ENCODE measurements around the gene GFOD2. TPM values are rescaled to one million over a fixed set of nuclear protein-coding genes. Genes with fewer than 3 reads are reported as not detected.

The GFOD2 gene
- total and polyA plus RNA-seq, 2 donors (not counting 3 experiments of a cell fraction or from before 2014, with no cell fraction given) = 38.1 to 47.5 TPM

DNA sequence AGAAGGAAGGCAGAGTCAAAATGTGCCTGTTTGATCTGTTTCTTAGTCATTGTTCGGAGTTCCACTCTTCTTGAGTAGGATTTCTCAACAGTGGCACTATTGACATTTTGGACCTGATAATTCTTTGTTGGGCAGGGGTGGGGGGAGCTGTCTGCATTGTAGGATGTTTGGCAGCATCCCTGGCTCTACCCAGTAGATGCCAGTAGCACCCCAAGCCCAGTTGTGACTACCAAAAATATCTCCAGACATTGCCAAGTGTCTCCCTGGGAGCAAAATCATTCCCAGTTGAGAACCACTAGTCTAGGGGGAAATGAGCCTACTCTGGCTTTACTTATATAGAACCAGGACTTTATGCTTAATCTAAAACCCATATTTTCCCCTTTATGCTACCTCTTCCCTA lies 1.1 kb upstream of the GFOD2 start:
- Histone ChIP-seq H3K9ac (replicated peaks; ENCODE audit: extremely low read depth, insufficient read depth, low read length) (no peak overlapping the region), H3K79me2 (ENCODE audit: control insufficient read depth, insufficient read depth, low read length) (peaks cover 39% of the 10 kb centered on the region), H3K4me1 (ENCODE audit: control insufficient read depth, extremely low read depth, insufficient read depth, low read length) (peaks cover 23% of the 10 kb centered on the region), H4K20me1 (replicated peaks; ENCODE audit: control insufficient read depth, extremely low read depth, insufficient read depth, low read length) (peaks cover 7% of the 10 kb centered on the region), H3K4me3 (replicated peaks in 1 of 3; ENCODE audit: insufficient read depth in 1 of 3, low read depth in 1 of 3, low read length in 3 of 3) (peak overlapping the region in 1 of 3 experiments; percentile 93), H3K36me3 (ENCODE audit: control insufficient read depth in 2 of 2, extremely low read depth in 1 of 2, insufficient read depth in 2 of 2, low read length in 2 of 2) (peaks cover 2 to 10% of the 10 kb centered on the region in 2 experiments), H3K27ac (ENCODE audit: insufficient read depth, low read depth, low read length) (peak overlapping the region; percentile 81), H3K4me2 (ENCODE audit: insufficient read depth, low read length) (peak overlapping the region; percentile 87), H3K9me1 (replicated peaks; ENCODE audit: control insufficient read depth, extremely low read depth, insufficient read depth, low read length) (no peaks in the 10 kb centered on the region), H2AFZ (ENCODE audit: low read depth, low read length) (peak overlapping the region; percentile 59), H3K9me3 (replicated peaks; ENCODE audit: control insufficient read depth, insufficient read depth, low read length) (no peaks in the 10 kb centered on the region), H3K27me3 (ENCODE audit: control insufficient read depth in 2 of 2, insufficient read depth in 2 of 2, low read length in 2 of 2) (no peaks in the 10 kb centered on the region)
- BruUV-seq (replicated peaks) = no TSS peak
- DNase-seq (ENCODE audit: low read depth, low spot score) (no peak), FAIRE-seq (no peak)
- CTCF ChIA-PET = interaction anchor here (1.2 to 3.7 kb wide), 5 partner anchors 10 to 199 kb away, joined by 3 to 28 read pairs (median 5); no protein-coding TSS in a partner anchor
- dilution Hi-C loops (cut with MboI; ENCODE audit: extremely low pct_ligation_motif_present, low sequenced_read_pairs) (no loop called here), intact Hi-C loops (cut with micrococcal nuclease) (no loop called here)
- TF ChIP-seq POLR2AphosphoS5 (IDR thresholded peaks at IDR 0.05; ENCODE audit: insufficient read depth, low read depth, low read length) = no peak
- TF ChIP-seq EZH2 (IDR thresholded peaks at IDR 0.05; ENCODE audit: borderline replicate concordance, low read depth, low read length, severe bottlenecking) = no peak
- TF ChIP-seq GATA2 (IDR thresholded peaks at IDR 0.05; ENCODE audit: insufficient read depth, insufficient read length, low read depth, low read length) = no peak
- TF ChIP-seq POLR2A (IDR thresholded peaks at IDR 0.05; ENCODE audit: low read depth, low read length) = no peak
- no peak for TF ChIP-seq FOS (IDR thresholded peaks at IDR 0.05; ENCODE audit: borderline replicate concordance, insufficient read depth, low read length)
- POLR2A ChIA-PET = no interaction called here

DNA sequence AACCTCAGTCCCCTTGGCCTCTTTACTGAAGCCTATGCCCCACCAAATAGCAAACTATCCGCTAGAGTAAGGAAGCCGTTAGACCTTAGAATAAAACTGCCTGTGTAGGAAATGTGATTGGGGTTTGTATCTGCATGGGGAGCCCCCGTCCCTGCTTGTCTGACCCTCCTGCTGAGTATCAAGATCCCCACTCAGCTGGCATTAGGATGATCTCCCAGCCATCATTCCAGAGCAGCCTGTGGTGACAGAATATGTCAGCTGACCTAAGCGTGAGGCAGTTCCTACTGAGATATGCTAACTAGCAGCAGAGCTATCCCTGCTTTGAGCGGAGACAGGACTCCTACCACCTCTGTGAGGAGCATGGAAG lies 645 bp upstream of the GFOD2 start:
- Histone ChIP-seq H3K79me2 (ENCODE audit: control insufficient read depth, insufficient read depth, low read length) (peaks cover 43% of the 10 kb centered on the region), H3K9me3 (replicated peaks; ENCODE audit: control insufficient read depth, insufficient read depth, low read length) (no peaks in the 10 kb centered on the region), H2AFZ (ENCODE audit: low read depth, low read length) (peak overlapping the region; percentile 59), H3K9ac (replicated peaks; ENCODE audit: extremely low read depth, insufficient read depth, low read length) (peak overlapping the region; percentile 74), H3K4me1 (ENCODE audit: control insufficient read depth, extremely low read depth, insufficient read depth, low read length) (peaks cover 23% of the 10 kb centered on the region), H3K36me3 (ENCODE audit: control insufficient read depth in 2 of 2, extremely low read depth in 1 of 2, insufficient read depth in 2 of 2, low read length in 2 of 2) (peaks cover 2 to 8% of the 10 kb centered on the region in 2 experiments), H3K27me3 (ENCODE audit: control insufficient read depth in 2 of 2, insufficient read depth in 2 of 2, low read length in 2 of 2) (no peaks in the 10 kb centered on the region), H3K27ac (ENCODE audit: insufficient read depth, low read depth, low read length) (peak overlapping the region; percentile 81), H4K20me1 (replicated peaks; ENCODE audit: control insufficient read depth, extremely low read depth, insufficient read depth, low read length) (peaks cover 8% of the 10 kb centered on the region), H3K9me1 (replicated peaks; ENCODE audit: control insufficient read depth, extremely low read depth, insufficient read depth, low read length) (no peaks in the 10 kb centered on the region), H3K4me2 (ENCODE audit: insufficient read depth, low read length) (peak overlapping the region; percentile 87), H3K4me3 (replicated peaks in 1 of 3; ENCODE audit: insufficient read depth in 1 of 3, low read depth in 1 of 3, low read length in 3 of 3) (peak overlapping the region; percentile 17 to 93 (median 91))
- TF ChIP-seq, protein P1, sequence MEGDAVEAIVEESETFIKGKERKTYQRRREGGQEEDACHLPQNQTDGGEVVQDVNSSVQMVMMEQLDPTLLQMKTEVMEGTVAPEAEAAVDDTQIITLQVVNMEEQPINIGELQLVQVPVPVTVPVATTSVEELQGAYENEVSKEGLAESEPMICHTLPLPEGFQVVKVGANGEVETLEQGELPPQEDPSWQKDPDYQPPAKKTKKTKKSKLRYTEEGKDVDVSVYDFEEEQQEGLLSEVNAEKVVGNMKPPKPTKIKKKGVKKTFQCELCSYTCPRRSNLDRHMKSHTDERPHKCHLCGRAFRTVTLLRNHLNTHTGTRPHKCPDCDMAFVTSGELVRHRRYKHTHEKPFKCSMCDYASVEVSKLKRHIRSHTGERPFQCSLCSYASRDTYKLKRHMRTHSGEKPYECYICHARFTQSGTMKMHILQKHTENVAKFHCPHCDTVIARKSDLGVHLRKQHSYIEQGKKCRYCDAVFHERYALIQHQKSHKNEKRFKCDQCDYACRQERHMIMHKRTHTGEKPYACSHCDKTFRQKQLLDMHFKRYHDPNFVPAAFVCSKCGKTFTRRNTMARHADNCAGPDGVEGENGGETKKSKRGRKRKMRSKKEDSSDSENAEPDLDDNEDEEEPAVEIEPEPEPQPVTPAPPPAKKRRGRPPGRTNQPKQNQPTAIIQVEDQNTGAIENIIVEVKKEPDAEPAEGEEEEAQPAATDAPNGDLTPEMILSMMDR (IDR thresholded peaks at IDR 0.05; ENCODE audit: extremely low read depth in 1 of 2, insufficient read depth in 1 of 2, low read depth in 1 of 2, low read length in 2 of 2) = no peak
- TF ChIP-seq FOS (IDR thresholded peaks at IDR 0.05; ENCODE audit: borderline replicate concordance, insufficient read depth, low read length) (no peak), MYC (IDR thresholded peaks at IDR 0.05; ENCODE audit: low read depth, low read length) (no peak), JUN (IDR thresholded peaks at IDR 0.05; ENCODE audit: borderline replicate concordance, insufficient read depth, insufficient read length, low read depth) (no peak), GATA2 (IDR thresholded peaks at IDR 0.05; ENCODE audit: insufficient read depth, insufficient read length, low read depth, low read length) (no peak), POLR2A (IDR thresholded peaks at IDR 0.05; ENCODE audit: low read depth, low read length) (no peak), POLR2AphosphoS5 (IDR thresholded peaks at IDR 0.05; ENCODE audit: insufficient read depth, low read depth, low read length) (no peak), EZH2 (IDR thresholded peaks at IDR 0.05; ENCODE audit: borderline replicate concordance, low read depth, low read length, severe bottlenecking) (no peak)
- TF ChIP-seq, protein P2, sequence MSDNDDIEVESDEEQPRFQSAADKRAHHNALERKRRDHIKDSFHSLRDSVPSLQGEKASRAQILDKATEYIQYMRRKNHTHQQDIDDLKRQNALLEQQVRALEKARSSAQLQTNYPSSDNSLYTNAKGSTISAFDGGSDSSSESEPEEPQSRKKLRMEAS (IDR thresholded peaks at IDR 0.05; ENCODE audit: insufficient read depth, insufficient read length) = no peak
- DNase-seq (ENCODE audit: low read depth, low spot score) (no peak), FAIRE-seq (no peak)
- BruUV-seq (replicated peaks) = TSS peak; percentile 93
- CTCF ChIA-PET = interaction anchor here (0.5 to 3.7 kb wide), 13 partner anchors 10 to 238 kb away, joined by 3 to 28 read pairs (median 3); partner anchors contain the start of genes ATP6V0D1, RANBP10 and TSNAXIP1
- POLR2A ChIA-PET = interaction anchor here (0.6 to 1.2 kb wide), 4 partner anchors 38 to 88 kb away, joined by 3 to 7 read pairs (median 5); partner anchors contain the start of genes RANBP10 and TSNAXIP1
- dilution Hi-C loops (cut with MboI; ENCODE audit: extremely low pct_ligation_motif_present, low sequenced_read_pairs) (no loop called here), intact Hi-C loops (cut with micrococcal nuclease) (loop anchor here (1.0 to 2.0 kb wide), 3 partner anchors 46 to 87 kb away; partner anchors contain the start of genes RANBP10 and TSNAXIP1)
